Measurements from ENCODE around the gene TBC1D5.
"Not testable (repeated sequence)": the region's sequence is repeated elsewhere in the genome, so short reads cannot be mapped to it uniquely, and the experiment has no call there.

TBC1D5 gene

GRCh38 chr3:17733215-17733614, 9.2 kb downstream of the TBC1D5 start:
- no peak for TF ChIP-seq CTCF (IDR thresholded peaks at IDR 0.05; ENCODE audit: low read length, missing control alignments)
- no peak overlapping the region for H3K4me3 ChIP-seq (replicated peaks; ENCODE audit: low read depth, low read length)
- no peak for DNase-seq (ENCODE audit: low read depth)

GRCh38 chr3:17730318-17730967, 12.0 kb downstream of the TBC1D5 start:
- peak; percentile 67 for DNase-seq (ENCODE audit: low read depth)
- no peak overlapping the region for H3K4me3 ChIP-seq (replicated peaks; ENCODE audit: low read depth, low read length)
- TF ChIP-seq CTCF (IDR thresholded peaks at IDR 0.05; ENCODE audit: low read length, missing control alignments), result no peak

- no peak overlapping the region for H3K4me3 ChIP-seq (replicated peaks; ENCODE audit: low read depth, low read length)
- no peak for DNase-seq (ENCODE audit: low read depth)
- no peak for TF ChIP-seq CTCF (IDR thresholded peaks at IDR 0.05; ENCODE audit: low read length, missing control alignments)
Measured at GRCh38 chr3:17726313-17726712, 16.1 kb downstream of the TBC1D5 start.

GRCh38 chr3:17725844-17726243, 16.6 kb downstream of the TBC1D5 start:
- not testable (repeated sequence) for H3K4me3 ChIP-seq (replicated peaks; ENCODE audit: low read depth, low read length); DNase-seq (ENCODE audit: low read depth)

- TF ChIP-seq CTCF (IDR thresholded peaks at IDR 0.05; ENCODE audit: low read length, missing control alignments), result no peak
- no peak for DNase-seq (ENCODE audit: low read depth)
- H3K4me3 ChIP-seq (replicated peaks; ENCODE audit: low read depth, low read length), result no peak overlapping the region
Measured at GRCh38 chr3:17724948-17725347, 17.5 kb downstream of the TBC1D5 start.

- no peak for TF ChIP-seq CTCF (IDR thresholded peaks at IDR 0.05; ENCODE audit: low read length, missing control alignments)
- H3K4me3 ChIP-seq (replicated peaks; ENCODE audit: low read depth, low read length), result no peak overlapping the region
- DNase-seq (ENCODE audit: low read depth), result no peak
Measured at GRCh38 chr3:17724122-17724521, 18.3 kb downstream of the TBC1D5 start.

GRCh38 chr3:17717411-17717810, 25.0 kb downstream of the TBC1D5 start:
- no peak overlapping the region for H3K4me3 ChIP-seq (replicated peaks; ENCODE audit: low read depth, low read length)
- TF ChIP-seq CTCF (IDR thresholded peaks at IDR 0.05; ENCODE audit: low read length, missing control alignments), result no peak
- no peak for DNase-seq (ENCODE audit: low read depth)

All from fibroblast of pulmonary artery (primary cell).